A673 (cell line): ENCODE data around the gene DSC1.

ENCODE experiments used
- CTCF ChIP-seq: fragments of 300-800, 200-600 bp; sonication (generic); conservative IDR thresholded peaks from 2 replicates; pipeline ENCODE4 v1.5.1; 2017; ENCODE audit warnings: low read depth, mild to moderate bottlenecking, antibody characterized with exemption, low read length, moderate library complexity, mixed read lengths
- EZH2 ChIP-seq: fragments of 200-600 bp; sonication (generic); IDR thresholded peaks from 2 replicates; pipeline ENCODE4 v1.6.1; 2017; ENCODE audit warnings: borderline replicate concordance, low read depth, mild to moderate bottlenecking, mixed read lengths, antibody characterized with exemption, low read length; ENCODE audit not compliant: poor library complexity, severe bottlenecking

DNA sequence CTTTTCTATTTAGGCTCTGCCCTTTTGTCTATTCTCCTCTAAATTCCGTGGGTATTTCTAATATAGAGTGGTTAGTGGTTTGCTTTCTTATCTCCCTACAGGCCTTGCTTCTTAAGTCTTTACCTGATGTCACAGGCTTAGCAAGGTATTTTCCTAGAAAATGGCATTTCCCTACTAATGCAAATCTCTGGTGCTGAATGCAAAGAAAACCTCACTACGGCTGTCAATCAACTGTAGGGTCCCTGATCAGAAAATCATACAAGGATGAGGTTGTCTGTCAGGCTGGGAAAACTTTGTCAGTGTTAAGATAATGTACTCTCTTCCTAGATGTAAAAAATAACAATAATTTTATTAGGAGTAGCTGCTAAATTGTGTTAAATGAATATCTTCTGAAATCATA lies 27.1 kb upstream of the DSC1 start:
- TF ChIP-seq CTCF = no peak
- TF ChIP-seq EZH2 = no peak
